HL-60 (cell line): Measurements from ENCODE around the gene WSCD1.

Experiments used
- DNase-seq, 2 experiments: peaks; one replicate each; pipeline ENCODE4 v3.0.0-alpha.2; 2010 to 2020; ENCODE audit warnings: low read depth in 1 of 2, low spot score in 1 of 2
- H3K27ac ChIP-seq: fragments of 250-450 bp; sonication (Bioruptor Pico); replicated peaks from 2 replicates; pipeline ENCODE4 v1.5.1; 2020; ENCODE audit warnings: mild to moderate bottlenecking, moderate library complexity
- H3K27me3 ChIP-seq: fragments of 250-450 bp; sonication (Bioruptor Pico); 2 replicates; pipeline ENCODE4 v1.5.1; 2021; ENCODE audit warnings: mild to moderate bottlenecking, moderate library complexity; ENCODE audit not compliant: insufficient read depth, poor library complexity, severe bottlenecking
- H3K4me3 ChIP-seq: replicated peaks from 2 replicates; pipeline ENCODE4 v1.5.1; 2011; ENCODE audit warnings: mild to moderate bottlenecking, control low read depth, low read length; ENCODE audit not compliant: insufficient read depth
- GABPA ChIP-seq: IDR thresholded peaks from 2 replicates; pipeline ENCODE4 v1.6.1; 2012; ENCODE audit warnings: low read depth
- POLR2AphosphoS5 ChIP-seq: IDR thresholded peaks from 2 replicates; pipeline ENCODE4 v1.6.1; 2012; ENCODE audit warnings: low read depth
- SPI1 ChIP-seq: IDR thresholded peaks from 2 replicates; pipeline ENCODE4 v1.6.1; 2012; ENCODE audit warnings: low read depth, mild to moderate bottlenecking, borderline replicate concordance
- TF ChIP-seq, protein P1 (sequence below): IDR thresholded peaks from one replicate; pipeline ENCODE4 v1.5.1; 2011; ENCODE audit warnings: low read length, control low read depth, inconsistent platforms; ENCODE audit not compliant: insufficient read depth
- TF ChIP-seq, protein P2 (sequence below): IDR thresholded peaks from 2 replicates; pipeline ENCODE4 v1.6.1; 2012; ENCODE audit warnings: low read depth; ENCODE audit not compliant: insufficient replicate concordance

The WSCD1 gene

GRCh38 chr17:6056104-6056503 is 14.1 kb upstream of the WSCD1 start:
- DNase-seq, result no peak
- TF ChIP-seq GABPA (no peak), POLR2AphosphoS5 (no peak), SPI1 (no peak)
- TF ChIP-seq, protein P1, sequence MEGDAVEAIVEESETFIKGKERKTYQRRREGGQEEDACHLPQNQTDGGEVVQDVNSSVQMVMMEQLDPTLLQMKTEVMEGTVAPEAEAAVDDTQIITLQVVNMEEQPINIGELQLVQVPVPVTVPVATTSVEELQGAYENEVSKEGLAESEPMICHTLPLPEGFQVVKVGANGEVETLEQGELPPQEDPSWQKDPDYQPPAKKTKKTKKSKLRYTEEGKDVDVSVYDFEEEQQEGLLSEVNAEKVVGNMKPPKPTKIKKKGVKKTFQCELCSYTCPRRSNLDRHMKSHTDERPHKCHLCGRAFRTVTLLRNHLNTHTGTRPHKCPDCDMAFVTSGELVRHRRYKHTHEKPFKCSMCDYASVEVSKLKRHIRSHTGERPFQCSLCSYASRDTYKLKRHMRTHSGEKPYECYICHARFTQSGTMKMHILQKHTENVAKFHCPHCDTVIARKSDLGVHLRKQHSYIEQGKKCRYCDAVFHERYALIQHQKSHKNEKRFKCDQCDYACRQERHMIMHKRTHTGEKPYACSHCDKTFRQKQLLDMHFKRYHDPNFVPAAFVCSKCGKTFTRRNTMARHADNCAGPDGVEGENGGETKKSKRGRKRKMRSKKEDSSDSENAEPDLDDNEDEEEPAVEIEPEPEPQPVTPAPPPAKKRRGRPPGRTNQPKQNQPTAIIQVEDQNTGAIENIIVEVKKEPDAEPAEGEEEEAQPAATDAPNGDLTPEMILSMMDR, result no peak
- TF ChIP-seq, protein P2, sequence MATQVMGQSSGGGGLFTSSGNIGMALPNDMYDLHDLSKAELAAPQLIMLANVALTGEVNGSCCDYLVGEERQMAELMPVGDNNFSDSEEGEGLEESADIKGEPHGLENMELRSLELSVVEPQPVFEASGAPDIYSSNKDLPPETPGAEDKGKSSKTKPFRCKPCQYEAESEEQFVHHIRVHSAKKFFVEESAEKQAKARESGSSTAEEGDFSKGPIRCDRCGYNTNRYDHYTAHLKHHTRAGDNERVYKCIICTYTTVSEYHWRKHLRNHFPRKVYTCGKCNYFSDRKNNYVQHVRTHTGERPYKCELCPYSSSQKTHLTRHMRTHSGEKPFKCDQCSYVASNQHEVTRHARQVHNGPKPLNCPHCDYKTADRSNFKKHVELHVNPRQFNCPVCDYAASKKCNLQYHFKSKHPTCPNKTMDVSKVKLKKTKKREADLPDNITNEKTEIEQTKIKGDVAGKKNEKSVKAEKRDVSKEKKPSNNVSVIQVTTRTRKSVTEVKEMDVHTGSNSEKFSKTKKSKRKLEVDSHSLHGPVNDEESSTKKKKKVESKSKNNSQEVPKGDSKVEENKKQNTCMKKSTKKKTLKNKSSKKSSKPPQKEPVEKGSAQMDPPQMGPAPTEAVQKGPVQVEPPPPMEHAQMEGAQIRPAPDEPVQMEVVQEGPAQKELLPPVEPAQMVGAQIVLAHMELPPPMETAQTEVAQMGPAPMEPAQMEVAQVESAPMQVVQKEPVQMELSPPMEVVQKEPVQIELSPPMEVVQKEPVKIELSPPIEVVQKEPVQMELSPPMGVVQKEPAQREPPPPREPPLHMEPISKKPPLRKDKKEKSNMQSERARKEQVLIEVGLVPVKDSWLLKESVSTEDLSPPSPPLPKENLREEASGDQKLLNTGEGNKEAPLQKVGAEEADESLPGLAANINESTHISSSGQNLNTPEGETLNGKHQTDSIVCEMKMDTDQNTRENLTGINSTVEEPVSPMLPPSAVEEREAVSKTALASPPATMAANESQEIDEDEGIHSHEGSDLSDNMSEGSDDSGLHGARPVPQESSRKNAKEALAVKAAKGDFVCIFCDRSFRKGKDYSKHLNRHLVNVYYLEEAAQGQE, result no peak
- Histone ChIP-seq H3K4me3 (no peak overlapping the region), H3K27ac (no peak overlapping the region), H3K27me3 (no peaks in the 10 kb centered on the region)

DNA sequence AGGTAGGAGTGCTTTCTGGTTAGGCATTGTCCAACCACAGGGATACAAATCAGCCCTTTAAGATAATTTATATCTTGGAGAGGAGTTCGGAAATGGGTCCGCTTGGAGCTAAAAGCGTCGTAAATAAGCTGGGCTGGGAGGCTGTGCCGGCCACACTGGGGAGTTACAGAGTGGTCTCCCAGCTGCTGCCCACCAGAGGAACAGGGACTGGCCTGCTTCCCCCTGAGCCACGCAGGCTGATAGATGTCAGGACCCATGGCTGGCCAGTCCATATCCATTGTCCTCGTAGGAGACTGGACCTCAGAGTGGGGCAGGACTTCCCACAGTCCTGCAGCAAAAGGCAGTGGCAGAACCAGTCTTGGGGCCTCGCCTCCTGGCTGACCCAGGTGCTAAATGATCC is 12.6 kb upstream of the WSCD1 start:
- no peak for DNase-seq
- no peak overlapping the region for H3K4me3 ChIP-seq
- H3K27ac ChIP-seq, result no peak overlapping the region
- TF ChIP-seq, protein P1, result no peak
- no peak for TF ChIP-seq POLR2AphosphoS5
- no peaks in the 10 kb centered on the region for H3K27me3 ChIP-seq

- H3K27me3 ChIP-seq, result no peaks in the 10 kb centered on the region
These were observed 10.8 kb upstream of the WSCD1 start for GRCh38 chr17:6059406-6059805.

More at GRCh38 chr17:6059406-6059805, 10.8 kb upstream of the WSCD1 start:
- no peak overlapping the region for H3K27ac ChIP-seq
- no peak for TF ChIP-seq GABPA
- no peak for TF ChIP-seq POLR2AphosphoS5
- TF ChIP-seq, protein P2, result no peak
- TF ChIP-seq SPI1, result no peak
- TF ChIP-seq, protein P1, result no peak
- no peak overlapping the region for H3K4me3 ChIP-seq
- DNase-seq, result no peak
